Endodermal cell (in vitro differentiated cells): ENCODE measurements around the gene AGPS. TPM values are rescaled to one million over a fixed set of nuclear protein-coding genes. Genes with fewer than 3 reads are reported as not detected.

Experiments used
- DNase-seq: peaks from one replicate; pipeline ENCODE4 v3.0.0-alpha.2; 2017
- H3K27ac ChIP-seq: 2 replicates; pipeline ENCODE4 v1.5.1; 2013; ENCODE audit warnings: mild to moderate bottlenecking, low read depth, low read length, moderate library complexity
- H3K27me3 ChIP-seq: 2 replicates; pipeline ENCODE4 v1.6.1; 2013; ENCODE audit warnings: mild to moderate bottlenecking, low read length, moderate library complexity; ENCODE audit not compliant: insufficient read depth, control insufficient read depth, poor library complexity, severe bottlenecking
- H3K36me3 ChIP-seq: 2 replicates; pipeline ENCODE4 v1.7.0; 2013; ENCODE audit warnings: mild to moderate bottlenecking, low read length, moderate library complexity; ENCODE audit not compliant: control insufficient read depth, insufficient read depth
- H3K4me1 ChIP-seq: one replicate; pipeline ENCODE4 v1.7.0; 2013; ENCODE audit warnings: low read length; ENCODE audit not compliant: control insufficient read depth, insufficient read depth
- H3K4me3 ChIP-seq: 2 replicates; pipeline ENCODE4 v1.5.1; 2013; ENCODE audit warnings: mild to moderate bottlenecking, low read length, moderate library complexity
- H3K9ac ChIP-seq: 2 replicates; pipeline ENCODE4 v1.6.1; 2013; ENCODE audit warnings: mild to moderate bottlenecking, low read length, moderate library complexity; ENCODE audit not compliant: poor library complexity, severe bottlenecking; ENCODE audit errors: extremely low read depth
- H3K9me3 ChIP-seq: 2 replicates; pipeline ENCODE4 v1.6.1; 2013; ENCODE audit warnings: mild to moderate bottlenecking, low read length, moderate library complexity; ENCODE audit not compliant: control insufficient read depth
- H3K27ac Mint-ChIP-seq: 2 replicates; pipeline ENCODE4 v1.8.0; 2020; ENCODE audit warnings: mixed read lengths
- H3K27me3 Mint-ChIP-seq: 2 replicates; pipeline ENCODE4 v1.8.0; 2021; ENCODE audit warnings: mild to moderate bottlenecking, mixed read lengths; ENCODE audit not compliant: insufficient read depth
- H3K36me3 Mint-ChIP-seq: 2 replicates; pipeline ENCODE4 v1.8.0; 2020; ENCODE audit warnings: low read depth, mixed read lengths
- H3K4me1 Mint-ChIP-seq: 2 replicates; pipeline ENCODE4 v1.8.0; 2020; ENCODE audit warnings: mixed read lengths
- H3K4me3 Mint-ChIP-seq: 2 replicates; pipeline ENCODE4 v1.8.0; 2020; ENCODE audit warnings: mild to moderate bottlenecking, moderate library complexity, mixed read lengths
- H3K9me3 Mint-ChIP-seq: 2 replicates; pipeline ENCODE4 v1.8.0; 2020; ENCODE audit warnings: mild to moderate bottlenecking, mixed read lengths
- CTCF ChIP-seq: fragments of 200-600 bp; sonication (generic); conservative IDR thresholded peaks from 2 replicates; pipeline ENCODE4 v1.5.0; 2021; ENCODE audit warnings: antibody characterized with exemption, mild to moderate bottlenecking
- WGBS, 2 experiments: methylation state at CpG; one replicate each; pipeline versions ENCODE4 v1.1.5 to v1.1.7; 2013; ENCODE audit warnings: missing lambda C conversion rate in 2 of 2, mixed read lengths in 1 of 2; ENCODE audit not compliant: insufficient coverage in 1 of 2, insufficient read length in 1 of 2; 5-methylcytosine and 5-hydroxymethylcytosine counted together
- total RNA-seq, 2 donors: library from RNA; stranded (reverse); fragmentation: NEBNext Ultra II Directional in 1 of 2; extraction: Animal tissue kit (Norgen Biotek cat#: 25700) in 1 of 2; gene quantifications; 2 replicates in 1 of 2; 3 replicates in 1 of 2; pipeline ENCODE4 v1.2.1, GENCODE V29; 2021

Gene AGPS
- total RNA-seq, 2 donors from 2014 or later = 76.8 to 86.1 TPM

- no peak overlapping the region for H3K4me3 ChIP-seq
- no peak for DNase-seq
- H3K9me3 ChIP-seq = no peaks in the 10 kb centered on the region
- H3K4me1 Mint-ChIP-seq = peaks cover 52% of the 10 kb centered on the region
- no peaks in the 10 kb centered on the region for H3K27me3 Mint-ChIP-seq
- H3K27ac Mint-ChIP-seq = no peak overlapping the region
- H3K4me3 Mint-ChIP-seq = no peak overlapping the region
- peaks cover 4% of the 10 kb centered on the region for H3K36me3 Mint-ChIP-seq
- no peak overlapping the region for H3K9ac ChIP-seq
- 91 to 96% methylated on average over 7 to 10 of the region's 10 CpGs for WGBS, 2 experiments
- no peak for TF ChIP-seq CTCF
- no peaks in the 10 kb centered on the region for H3K27me3 ChIP-seq
- no peaks in the 10 kb centered on the region for H3K9me3 Mint-ChIP-seq
- H3K36me3 ChIP-seq = peaks cover 4% of the 10 kb centered on the region
- no peak overlapping the region for H3K27ac ChIP-seq
- H3K4me1 ChIP-seq = peaks cover 14% of the 10 kb centered on the region
These were observed 4.3 kb downstream of the AGPS start for GRCh38 chr2:177396703-177397460.

- Histone ChIP-seq H3K9ac (no peak overlapping the region), H3K4me3 (no peak overlapping the region), H3K27me3 (no peaks in the 10 kb centered on the region), H3K36me3 (peaks cover 4% of the 10 kb centered on the region), H3K4me1 (peaks cover 14% of the 10 kb centered on the region), H3K9me3 (no peaks in the 10 kb centered on the region), H3K27ac (no peak overlapping the region)
- Mint-ChIP-seq H3K4me1 (peaks cover 55% of the 10 kb centered on the region), H3K36me3 (peaks cover 4% of the 10 kb centered on the region), H3K27ac (no peak overlapping the region), H3K27me3 (no peaks in the 10 kb centered on the region), H3K4me3 (no peak overlapping the region), H3K9me3 (no peaks in the 10 kb centered on the region)
- no peak for TF ChIP-seq CTCF
- no peak for DNase-seq
- 91 to 96% methylated on average over 6 to 12 of the region's 12 CpGs for WGBS, 2 experiments
These were observed 5.1 kb downstream of the AGPS start for GRCh38 chr2:177397481-177398289.

- Mint-ChIP-seq H3K27ac (no peak overlapping the region), H3K9me3 (no peaks in the 10 kb centered on the region), H3K36me3 (peaks cover 4% of the 10 kb centered on the region), H3K27me3 (no peaks in the 10 kb centered on the region), H3K4me3 (no peak overlapping the region), H3K4me1 (peaks cover 56% of the 10 kb centered on the region)
- H3K36me3 ChIP-seq = peaks cover 4% of the 10 kb centered on the region
- no peak overlapping the region for H3K4me3 ChIP-seq
- no peak for DNase-seq
- H3K9ac ChIP-seq = no peak overlapping the region
- peaks cover 14% of the 10 kb centered on the region for H3K4me1 ChIP-seq
- no peak for TF ChIP-seq CTCF
- H3K9me3 ChIP-seq = no peaks in the 10 kb centered on the region
- no peak overlapping the region for H3K27ac ChIP-seq
- no peaks in the 10 kb centered on the region for H3K27me3 ChIP-seq
- 92% methylated on average over 1 of the region's 1 CpG; no CpG with 5 or more reads in 1 of the 2 experiments for WGBS, 2 experiments
These were observed 5.7 kb downstream of the AGPS start for GRCh38 chr2:177398290-177398683.
